H1 (cell line): Measurements from ENCODE around the gene CD99. TPM values are rescaled to one million over a fixed set of nuclear protein-coding genes. Genes with fewer than 3 reads are reported as not detected.

ENCODE experiments used
- CTCF ChIA-PET: fragments of 300-600 bp; sonication (Branson Sonifier 250); formaldehyde crosslinking; loops from one replicate; lab custom pipeline; 2021; ENCODE audit not compliant: partially characterized antibody; lab: Charles Lee
- POLR2A ChIA-PET: fragments of 300-600 bp; sonication (Branson Sonifier 250); formaldehyde crosslinking; loops from one replicate; lab custom pipeline; 2021; ENCODE audit warnings: inconsistent platforms; ENCODE audit not compliant: partially characterized antibody; lab: Charles Lee
- DNase-seq, 2 experiments: peaks; one replicate each; pipeline versions ENCODE4 v3.0.0 to v3.0.0-alpha.2; 2010 to 2022; ENCODE audit warnings: low spot score in 2 of 2, low read depth in 1 of 2, mixed read lengths in 1 of 2
- FAIRE-seq: peaks from 2 replicates; lab custom pipeline; 2011; peaks lifted over from hg19 to GRCh38; lab: Jason Lieb, UNC
- H2AFZ ChIP-seq: 2 replicates; pipeline ENCODE4 v1.8.1; 2012; ENCODE audit warnings: low read length, inconsistent platforms
- H2AK5ac ChIP-seq: 2 replicates; pipeline ENCODE4 v1.6.1; 2013; ENCODE audit warnings: low read depth, low read length
- H2BK120ac ChIP-seq: replicated peaks from 2 replicates; pipeline ENCODE3; 2013; ENCODE audit warnings: low read depth, low read length, inconsistent platforms
- H2BK12ac ChIP-seq: 2 replicates; pipeline ENCODE4 v1.6.1; 2013; ENCODE audit warnings: low read depth, low read length
- H2BK15ac ChIP-seq: 2 replicates; pipeline ENCODE4 v1.6.1; 2013; ENCODE audit warnings: low read length
- H2BK20ac ChIP-seq: 2 replicates; pipeline ENCODE4 v1.6.1; 2013; ENCODE audit warnings: low read length
- H2BK5ac ChIP-seq: 2 replicates; pipeline ENCODE4 v1.6.1; 2013; ENCODE audit warnings: low read depth, low read length
- H3K14ac ChIP-seq: 2 replicates; pipeline ENCODE4 v1.6.1; 2013; ENCODE audit warnings: inconsistent platforms; ENCODE audit not compliant: insufficient read length
- H3K18ac ChIP-seq: 2 replicates; pipeline ENCODE4 v1.6.1; 2013; ENCODE audit warnings: low read length; ENCODE audit errors: extremely low read depth
- H3K23ac ChIP-seq: 2 replicates; pipeline ENCODE4 v1.6.1; 2013; ENCODE audit warnings: inconsistent platforms; ENCODE audit not compliant: insufficient read length
- H3K23me2 ChIP-seq: 2 replicates; pipeline ENCODE4 v1.6.1; 2013; ENCODE audit warnings: low read depth, low read length
- H3K27ac ChIP-seq: 2 replicates; pipeline ENCODE4 v1.6.1; 2011; ENCODE audit warnings: low read depth, low read length, inconsistent platforms
- H3K27me3 ChIP-seq, 4 experiments: replicated peaks in 1 of 4; 1 replicate in 1 of 4; 2 replicates in 3 of 4; pipeline versions ENCODE4 v1.6.1 to v1.8.1; 2011 to 2013; ENCODE audit warnings: low read length in 3 of 4, mild to moderate bottlenecking in 3 of 4, inconsistent platforms in 2 of 4, mixed read lengths in 2 of 4, moderate library complexity in 1 of 4; ENCODE audit not compliant: control insufficient read depth in 3 of 4, insufficient read depth in 3 of 4; ENCODE audit errors: extremely low read depth in 1 of 4
- H3K36me3 ChIP-seq, 4 experiments: 2 replicates each; pipeline versions ENCODE4 v1.6.1 to v1.8.1; 2011 to 2013; ENCODE audit warnings: mild to moderate bottlenecking in 4 of 4, low read length in 3 of 4, moderate library complexity in 2 of 4, control low read depth in 1 of 4, inconsistent platforms in 1 of 4; ENCODE audit not compliant: insufficient read depth in 4 of 4, control insufficient read depth in 2 of 4
- H3K4ac ChIP-seq: replicated peaks from 2 replicates; pipeline ENCODE3; 2013; ENCODE audit warnings: low read length, low read depth, mixed read lengths, inconsistent platforms; ENCODE audit not compliant: insufficient read length
- H3K4me1 ChIP-seq, 4 experiments: replicated peaks in 1 of 4; 1 replicate in 1 of 4; 2 replicates in 3 of 4; pipeline versions ENCODE4 v1.6.1 to v1.8.1; 2011 to 2013; ENCODE audit warnings: low read length in 3 of 4, inconsistent platforms in 2 of 4, mixed read lengths in 1 of 4; ENCODE audit not compliant: insufficient read depth in 4 of 4, control insufficient read depth in 3 of 4
- H3K4me2 ChIP-seq, 2 experiments: 2 replicates each; pipeline versions ENCODE4 v1.6.1 to v1.8.1; 2011 to 2013; ENCODE audit warnings: low read depth in 2 of 2, low read length in 2 of 2, control low read depth in 1 of 2, inconsistent platforms in 1 of 2, mild to moderate bottlenecking in 1 of 2; ENCODE audit not compliant: insufficient read depth in 1 of 2
- H3K4me3 ChIP-seq, 4 experiments: fragments of 200-600, 300-600 bp in 1 of 4; sonication (generic), shearing (Covaris generic), sonication (Bioruptor Twin) in 1 of 4; 2 replicates each; pipeline versions ENCODE4 v1.5.1 to v1.8.1; 2011 to 2016; ENCODE audit warnings: low read length in 4 of 4, low read depth in 3 of 4, control low read depth in 2 of 4, inconsistent platforms in 2 of 4, mild to moderate bottlenecking in 2 of 4, mixed read lengths in 1 of 4, moderate library complexity in 1 of 4; ENCODE audit not compliant: insufficient read depth in 2 of 4; ENCODE audit errors: extremely low read depth in 1 of 4
- H3K56ac ChIP-seq: replicated peaks from 2 replicates; pipeline ENCODE3; 2013; ENCODE audit warnings: low read depth, mild to moderate bottlenecking, mixed read lengths, low read length, inconsistent platforms; ENCODE audit not compliant: insufficient read length
- H3K79me1 ChIP-seq: 2 replicates; pipeline ENCODE4 v1.6.1; 2013; ENCODE audit warnings: low read depth, low read length, control low read depth
- H3K79me2 ChIP-seq, 2 experiments: 2 replicates each; pipeline versions ENCODE4 v1.6.1 to v1.8.1; 2012 to 2013; ENCODE audit warnings: low read length in 2 of 2, mild to moderate bottlenecking in 2 of 2, inconsistent platforms in 1 of 2; ENCODE audit not compliant: insufficient read depth in 2 of 2, control insufficient read depth in 1 of 2
- H3K9ac ChIP-seq, 4 experiments: replicated peaks in 1 of 4; 1 replicate in 1 of 4; 2 replicates in 3 of 4; pipeline versions ENCODE4 v1.6.1 to v1.8.1; 2011 to 2013; ENCODE audit warnings: low read depth in 3 of 4, low read length in 3 of 4, control low read depth in 2 of 4, mild to moderate bottlenecking in 2 of 4, moderate library complexity in 2 of 4, inconsistent platforms in 1 of 4; ENCODE audit errors: extremely low read depth in 1 of 4
- H3K9me3 ChIP-seq, 2 experiments: 2 replicates each; pipeline versions ENCODE4 v1.6.1 to v1.8.1; 2012 to 2013; ENCODE audit warnings: mild to moderate bottlenecking in 2 of 2, moderate library complexity in 2 of 2, control low read depth in 1 of 2, inconsistent platforms in 1 of 2, low read depth in 1 of 2, low read length in 1 of 2, mixed read lengths in 1 of 2; ENCODE audit not compliant: insufficient read depth in 2 of 2
- H4K20me1 ChIP-seq, 2 experiments: replicated peaks in 1 of 2; 2 replicates each; pipeline versions ENCODE3 to v1.8.1; 2011 to 2013; ENCODE audit warnings: inconsistent platforms in 2 of 2, low read length in 2 of 2, mild to moderate bottlenecking in 1 of 2; ENCODE audit not compliant: insufficient read depth in 2 of 2, control insufficient read depth in 1 of 2
- H4K5ac ChIP-seq: 2 replicates; pipeline ENCODE4 v1.6.1; 2013; ENCODE audit warnings: low read length, low read depth, mixed read lengths, inconsistent platforms; ENCODE audit not compliant: insufficient read length
- H4K8ac ChIP-seq: 2 replicates; pipeline ENCODE4 v1.8.0; 2013; ENCODE audit warnings: mild to moderate bottlenecking, moderate library complexity, low read length, inconsistent platforms; ENCODE audit not compliant: insufficient read depth; ENCODE audit errors: extremely low read depth
- H4K91ac ChIP-seq: replicated peaks from 2 replicates; pipeline ENCODE3; 2013; ENCODE audit warnings: low read length, mixed read lengths, inconsistent platforms; ENCODE audit not compliant: insufficient read length
- CREB1 ChIP-seq: IDR thresholded peaks from 2 replicates; pipeline ENCODE4 v1.6.1; 2012; ENCODE audit warnings: inconsistent platforms
- EP300 ChIP-seq, 2 experiments: IDR thresholded peaks; 1 replicate in 1 of 2; 2 replicates in 1 of 2; pipeline ENCODE4 v1.6.1; 2011 to 2012; ENCODE audit warnings: low read depth in 2 of 2, low read length in 2 of 2, mild to moderate bottlenecking in 2 of 2, borderline replicate concordance in 1 of 2, inconsistent platforms in 1 of 2, moderate library complexity in 1 of 2
- GTF2F1 ChIP-seq: IDR thresholded peaks from 2 replicates; pipeline ENCODE4 v1.6.1; 2012; ENCODE audit warnings: low read depth, low read length, improper control_type of control experiment, borderline replicate concordance
- RFX5 ChIP-seq: IDR thresholded peaks from 2 replicates; pipeline ENCODE4 v1.6.1; 2011; ENCODE audit warnings: low read depth, low read length, improper control_type of control experiment, borderline replicate concordance
- SIRT6 ChIP-seq: IDR thresholded peaks from one replicate; pipeline ENCODE4 v1.7.1; 2012; ENCODE audit warnings: low read length, inconsistent platforms
- SP4 ChIP-seq: IDR thresholded peaks from 2 replicates; pipeline ENCODE4 v1.6.1; 2012; ENCODE audit warnings: low read length, inconsistent platforms
- TCF12 ChIP-seq: IDR thresholded peaks from 2 replicates; pipeline ENCODE4 v1.6.1; 2011; ENCODE audit warnings: low read depth, mild to moderate bottlenecking, low read length
- WGBS, 2 experiments: shearing (Covaris generic) in 1 of 2; methylation state at CpG; one replicate each; pipeline versions ENCODE4 v1.1.6 to v1.1.7; 2013 to 2015; ENCODE audit warnings: low lambda C conversion rate in 2 of 2, mixed read lengths in 2 of 2, inconsistent platforms in 1 of 2, low coverage in 1 of 2, missing lambda C conversion rate in 1 of 2; ENCODE audit not compliant: insufficient replicate concordance in 2 of 2, insufficient coverage in 1 of 2, insufficient read length in 1 of 2; ENCODE audit errors: extremely low coverage in 1 of 2, missing lambda C conversion rate in 1 of 2; 5-methylcytosine and 5-hydroxymethylcytosine counted together
- polyA plus RNA-seq, 7 experiments: library from polyadenylated mRNA; depleted of rRNA in 3 of 7; stranded (reverse) in 5 of 7; unstranded in 2 of 7; fragments of >200 nt in 5 of 7; fragments of 200-250 nt in 2 of 7; gene quantifications; 1 replicate in 5 of 7; 2 replicates in 1 of 7; 4 replicates in 1 of 7; pipeline versions ENCODE4 v1.2.1 to v1.2.3, GENCODE V29; 2011 to 2013; ENCODE audit warnings: missing spikeins in 2 of 7, mixed read lengths in 2 of 7
- total RNA-seq: library from RNA; stranded (reverse); fragmentation: NEBNext Ultra II Directional; extraction: Animal tissue kit (Norgen Biotek cat#: 25700); gene quantifications from 2 replicates; pipeline ENCODE4 v1.2.1, GENCODE V29; 2021
- TF ChIP-seq, protein P1 (sequence below): IDR thresholded peaks from 2 replicates; pipeline ENCODE4 v1.6.1; 2012; ENCODE audit warnings: inconsistent platforms
- TF ChIP-seq, protein P2 (sequence below): IDR thresholded peaks from 2 replicates; pipeline ENCODE4 v1.6.1; 2011; ENCODE audit warnings: low read length, improper control_type of control experiment
- TF ChIP-seq, protein P3 (sequence below): IDR thresholded peaks from 2 replicates; pipeline ENCODE4 v1.6.1; 2011; ENCODE audit warnings: low read depth, mild to moderate bottlenecking, low read length; ENCODE audit not compliant: insufficient read depth

Gene CD99
- total and polyA plus RNA-seq, 2 of the 8 experiments (the other 6 are each of a cell fraction or from before 2014, with no cell fraction given), result 30.1 to 47.8 TPM

DNA sequence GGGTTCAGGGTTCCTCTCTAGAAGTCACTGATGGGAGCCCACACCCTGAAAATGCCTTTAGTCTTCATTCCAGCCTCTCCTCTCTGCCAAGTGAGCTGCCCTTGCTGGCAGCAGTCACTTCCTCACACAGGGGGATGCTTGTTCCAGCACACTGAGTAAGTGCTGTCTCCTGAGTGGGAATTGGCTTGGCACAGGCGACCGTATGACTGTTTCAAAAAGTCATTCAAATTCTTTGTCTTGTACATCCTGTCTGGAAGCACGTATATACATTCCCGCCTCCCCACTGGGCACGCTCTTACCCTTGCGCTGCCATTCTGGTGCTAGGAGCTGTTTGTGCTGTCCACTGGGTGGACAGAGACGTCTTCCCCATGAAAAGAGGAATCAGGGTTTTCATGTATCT lies 40.2 kb upstream of the CD99 start:
- H3K4me3 ChIP-seq, result no peak overlapping the region
- no peaks in the 10 kb centered on the region for H3K27me3 ChIP-seq
- peaks cover 9% of the 10 kb centered on the region; the same call in 1 of the 2 replicates for H3K23me2 ChIP-seq
- no peak overlapping the region for H3K23ac ChIP-seq
- H2BK12ac ChIP-seq, result no peak overlapping the region
- H3K36me3 ChIP-seq, result peaks cover 0 to 14% (median 4%) of the 10 kb centered on the region in 4 experiments; a peak in 3 of 8 replicates
- peaks cover 0 to 2% of the 10 kb centered on the region in 2 experiments for H4K20me1 ChIP-seq
- H2BK15ac ChIP-seq, result no peak overlapping the region
- H3K18ac ChIP-seq, result no peak overlapping the region
- no peak overlapping the region for H3K56ac ChIP-seq
- no peaks in the 10 kb centered on the region; the same call in 1 of the 2 replicates for H3K79me1 ChIP-seq
- no peak overlapping the region for H3K4ac ChIP-seq
- no peak overlapping the region for H3K4me2 ChIP-seq
- no peak overlapping the region for H2BK120ac ChIP-seq
- WGBS, 2 experiments, result 75% methylated on average over 7 of the region's 7 CpGs; no CpG with 5 or more reads in 1 of the 2 experiments
- H3K9ac ChIP-seq, result no peak overlapping the region
- H2AK5ac ChIP-seq, result no peak overlapping the region
- no peak overlapping the region for H4K5ac ChIP-seq
- DNase-seq (no peak), FAIRE-seq (no peak)
- H2BK5ac ChIP-seq, result no peak overlapping the region
- CTCF ChIA-PET, result no interaction called here
- no peak overlapping the region for H3K14ac ChIP-seq
- no peaks in the 10 kb centered on the region for H3K9me3 ChIP-seq
- no peak overlapping the region for H2AFZ ChIP-seq
- no peak overlapping the region for H2BK20ac ChIP-seq
- H3K27ac ChIP-seq, result no peak overlapping the region
- no peaks in the 10 kb centered on the region for H3K4me1 ChIP-seq
- POLR2A ChIA-PET, result no interaction called here
- H4K91ac ChIP-seq, result no peak overlapping the region
- H4K8ac ChIP-seq, result no peak overlapping the region
- no peaks in the 10 kb centered on the region for H3K79me2 ChIP-seq
- no peak for TF ChIP-seq RFX5
- no peak for TF ChIP-seq SIRT6
- no peak for TF ChIP-seq GTF2F1
- no peak for TF ChIP-seq EP300 (IDR thresholded peaks at IDR 0.05; ENCODE audit: borderline replicate concordance in 1 of 2, low read depth in 2 of 2, low read length in 2 of 2)
- TF ChIP-seq CREB1, result no peak
- TF ChIP-seq TCF12, result no peak
- TF ChIP-seq, protein P1, sequence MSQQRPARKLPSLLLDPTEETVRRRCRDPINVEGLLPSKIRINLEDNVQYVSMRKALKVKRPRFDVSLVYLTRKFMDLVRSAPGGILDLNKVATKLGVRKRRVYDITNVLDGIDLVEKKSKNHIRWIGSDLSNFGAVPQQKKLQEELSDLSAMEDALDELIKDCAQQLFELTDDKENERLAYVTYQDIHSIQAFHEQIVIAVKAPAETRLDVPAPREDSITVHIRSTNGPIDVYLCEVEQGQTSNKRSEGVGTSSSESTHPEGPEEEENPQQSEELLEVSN, result no peak
- TF ChIP-seq, protein P2, sequence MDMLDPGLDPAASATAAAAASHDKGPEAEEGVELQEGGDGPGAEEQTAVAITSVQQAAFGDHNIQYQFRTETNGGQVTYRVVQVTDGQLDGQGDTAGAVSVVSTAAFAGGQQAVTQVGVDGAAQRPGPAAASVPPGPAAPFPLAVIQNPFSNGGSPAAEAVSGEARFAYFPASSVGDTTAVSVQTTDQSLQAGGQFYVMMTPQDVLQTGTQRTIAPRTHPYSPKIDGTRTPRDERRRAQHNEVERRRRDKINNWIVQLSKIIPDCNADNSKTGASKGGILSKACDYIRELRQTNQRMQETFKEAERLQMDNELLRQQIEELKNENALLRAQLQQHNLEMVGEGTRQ, result no peak
- TF ChIP-seq SP4, result no peak
- TF ChIP-seq, protein P3, sequence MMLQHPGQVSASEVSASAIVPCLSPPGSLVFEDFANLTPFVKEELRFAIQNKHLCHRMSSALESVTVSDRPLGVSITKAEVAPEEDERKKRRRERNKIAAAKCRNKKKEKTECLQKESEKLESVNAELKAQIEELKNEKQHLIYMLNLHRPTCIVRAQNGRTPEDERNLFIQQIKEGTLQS, result no peak
